Activated CD4-positive, alpha-beta T cell treated with anti-CD3 and anti-CD28 coated beads, Interleukin-2, Interleukin-6, amounts not matched to agents 100 ng/mL and 50 ng/mL, durations not matched to agents 16 hours and 8 hours (primary cell): ENCODE results near the gene SEMA3C.

Source experiments
- DNase-seq: peaks from one replicate; pipeline ENCODE4 v3.0.0-alpha.2; 2020

Gene SEMA3C

DNA sequence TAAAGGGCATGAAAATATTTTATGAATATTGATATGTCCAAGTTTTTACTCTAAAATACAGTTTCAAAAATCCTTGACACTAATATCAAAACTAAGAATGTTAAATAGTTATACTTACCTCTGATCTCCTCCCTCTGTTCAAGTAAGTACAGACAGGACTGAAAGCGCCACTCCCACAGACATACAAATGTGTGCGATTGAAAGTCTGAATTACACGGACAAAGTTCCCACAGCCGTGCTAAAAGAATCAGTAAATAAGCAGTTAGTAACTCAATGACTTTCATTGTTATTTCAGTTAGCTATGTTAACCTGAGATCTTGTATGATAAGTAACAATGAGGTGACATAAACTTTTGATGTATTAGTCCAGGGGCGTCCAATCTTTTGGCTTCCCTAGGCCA, 100.7 kb downstream of the SEMA3C start:
- DNase-seq: no peak

DNA sequence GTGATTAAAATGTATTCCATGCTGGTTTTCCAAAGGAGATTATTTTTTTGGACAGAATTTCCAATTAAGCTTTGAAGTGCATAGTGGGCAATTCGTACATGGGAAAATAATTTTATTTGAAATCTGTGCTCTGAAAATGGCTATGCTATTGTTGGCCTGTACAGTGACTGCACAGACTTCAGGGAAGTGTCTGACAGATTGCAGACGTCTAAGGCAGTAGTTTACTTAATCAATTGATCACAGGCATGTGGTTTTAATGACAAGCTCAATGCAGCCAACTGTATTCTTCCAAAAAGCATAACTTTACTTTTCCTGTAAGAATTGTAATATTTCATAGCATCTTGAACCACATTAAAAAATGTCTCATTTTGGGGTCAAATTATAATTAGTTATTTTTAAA, 102.0 kb downstream of the SEMA3C start:
- no peak for DNase-seq

DNA sequence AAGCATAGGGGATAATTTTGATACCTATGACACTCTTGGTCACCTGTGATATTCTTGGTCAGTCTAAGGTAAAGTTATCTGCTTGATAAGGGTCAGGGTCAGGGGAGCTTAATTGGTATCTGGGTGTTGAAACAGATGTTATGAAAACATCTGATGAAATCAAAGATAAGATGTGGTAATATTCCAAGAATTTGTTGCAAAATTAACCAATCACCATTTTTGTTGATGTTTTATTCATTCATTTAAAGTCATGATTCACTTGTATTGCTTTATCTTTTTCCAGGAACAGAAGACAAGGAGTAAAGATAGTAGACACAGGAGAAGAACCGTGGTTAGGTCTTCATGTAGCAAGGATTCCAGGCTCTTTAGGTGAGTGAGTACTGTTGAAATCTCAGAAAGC, 103.1 kb downstream of the SEMA3C start:
- DNase-seq: no peak

DNA sequence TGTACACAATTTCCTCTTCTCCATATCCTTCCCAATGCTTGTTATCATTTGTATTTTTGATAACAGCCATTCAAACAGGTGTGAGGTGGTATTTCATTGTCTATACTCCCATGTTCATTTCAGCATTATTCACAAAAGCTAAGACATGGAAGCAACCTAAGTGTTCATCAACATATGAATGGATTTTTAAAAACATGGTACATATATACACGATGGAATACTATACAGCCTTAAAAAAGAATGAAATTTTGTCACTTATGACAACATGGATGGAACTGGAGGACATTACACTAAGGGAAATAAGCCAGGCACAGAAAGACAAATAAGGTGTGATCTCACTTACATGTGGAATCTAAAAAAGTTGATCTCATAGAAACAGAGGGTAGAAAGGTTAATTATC, 109.3 kb downstream of the SEMA3C start:
- DNase-seq: no peak

DNA sequence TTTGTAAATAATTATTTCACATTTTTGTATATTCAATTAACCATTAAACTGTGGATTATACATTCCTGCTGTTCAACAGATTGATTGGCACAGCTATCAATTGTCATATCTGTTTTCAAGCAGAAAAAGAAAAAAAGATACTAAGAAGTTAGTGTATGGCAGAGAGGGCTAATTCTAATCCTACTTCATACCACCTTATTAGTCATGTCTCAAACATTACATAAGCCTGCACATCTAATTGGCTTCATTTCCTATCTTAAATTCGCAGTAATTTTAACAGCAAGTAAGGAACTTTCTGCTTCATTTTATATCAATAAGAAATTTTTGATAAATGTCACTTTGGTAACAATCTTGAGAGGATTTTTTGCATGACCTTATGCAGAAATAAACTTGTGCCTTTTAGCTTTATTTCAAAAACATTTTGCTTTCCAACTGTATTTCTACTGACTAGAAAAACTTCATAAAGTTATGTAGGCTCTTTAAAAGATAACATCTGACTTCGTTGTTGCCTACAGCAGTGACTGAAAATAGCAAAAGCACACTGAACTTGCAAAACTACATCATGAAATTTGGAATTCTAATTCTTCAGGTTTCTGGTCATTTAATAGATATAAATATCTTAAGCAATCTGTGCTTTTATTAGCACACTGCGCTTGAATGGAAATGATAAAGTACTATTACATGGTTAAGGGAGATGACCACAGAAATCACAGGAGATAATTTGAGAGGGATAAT, 111.5 kb downstream of the SEMA3C start:
- no peak for DNase-seq

DNA sequence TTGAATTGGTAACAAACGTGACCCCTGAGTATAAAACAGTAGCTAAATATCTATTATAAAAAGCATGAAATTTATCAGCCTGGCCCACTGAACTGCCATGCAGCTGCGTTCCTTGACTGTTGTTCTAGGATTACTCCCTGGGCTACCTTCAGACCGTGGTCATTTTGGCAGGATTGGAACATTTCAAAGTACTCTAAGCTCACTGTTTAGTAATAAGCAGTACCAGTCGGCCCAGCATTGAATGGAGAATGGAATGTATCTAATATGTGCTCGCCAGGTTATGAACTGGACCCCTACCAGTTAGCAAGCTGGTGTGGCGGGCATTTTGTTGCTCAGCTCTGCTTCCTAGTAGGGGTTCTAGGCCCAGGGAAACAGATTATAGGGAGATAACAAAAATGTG, 112.2 kb downstream of the SEMA3C start:
- DNase-seq: no peak

DNA sequence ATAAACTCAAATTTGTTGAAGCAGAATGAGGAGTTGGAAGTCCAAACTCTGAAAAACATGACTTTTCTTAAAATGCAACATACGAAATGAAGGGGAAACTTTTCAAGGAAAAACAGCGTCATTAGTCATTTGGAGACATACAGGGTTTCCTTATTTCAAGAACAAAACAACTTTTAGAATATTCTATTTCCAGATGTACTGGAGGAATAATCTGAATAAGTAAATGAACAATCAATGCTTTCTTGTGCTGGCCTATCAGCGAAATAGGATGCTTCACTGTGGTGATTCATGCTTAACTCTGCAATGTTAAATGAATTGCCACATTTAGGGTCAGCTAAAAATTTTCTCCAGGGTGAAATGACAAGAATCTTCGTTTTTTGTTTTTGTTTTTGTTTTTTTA, 114.3 kb downstream of the SEMA3C start:
- no peak for DNase-seq

DNA sequence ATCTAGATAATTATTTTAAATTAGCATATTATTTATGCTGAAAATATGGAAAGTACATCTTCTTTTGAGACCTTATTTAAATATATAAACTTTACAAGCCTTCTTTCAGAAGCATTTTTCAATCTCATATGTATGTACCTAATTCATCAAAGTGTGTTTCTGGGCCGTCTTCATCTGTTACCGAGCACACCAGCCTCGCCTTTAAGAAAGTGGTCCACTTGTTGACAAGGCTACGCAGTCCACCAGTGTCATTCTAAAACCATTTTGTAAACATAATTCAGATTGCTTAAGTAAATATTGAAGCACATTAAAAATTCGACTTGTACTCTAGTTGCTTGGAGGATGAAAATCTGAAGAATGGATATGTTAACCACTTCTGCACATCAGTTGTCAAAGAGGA, 116.3 kb downstream of the SEMA3C start:
- no peak for DNase-seq

DNA sequence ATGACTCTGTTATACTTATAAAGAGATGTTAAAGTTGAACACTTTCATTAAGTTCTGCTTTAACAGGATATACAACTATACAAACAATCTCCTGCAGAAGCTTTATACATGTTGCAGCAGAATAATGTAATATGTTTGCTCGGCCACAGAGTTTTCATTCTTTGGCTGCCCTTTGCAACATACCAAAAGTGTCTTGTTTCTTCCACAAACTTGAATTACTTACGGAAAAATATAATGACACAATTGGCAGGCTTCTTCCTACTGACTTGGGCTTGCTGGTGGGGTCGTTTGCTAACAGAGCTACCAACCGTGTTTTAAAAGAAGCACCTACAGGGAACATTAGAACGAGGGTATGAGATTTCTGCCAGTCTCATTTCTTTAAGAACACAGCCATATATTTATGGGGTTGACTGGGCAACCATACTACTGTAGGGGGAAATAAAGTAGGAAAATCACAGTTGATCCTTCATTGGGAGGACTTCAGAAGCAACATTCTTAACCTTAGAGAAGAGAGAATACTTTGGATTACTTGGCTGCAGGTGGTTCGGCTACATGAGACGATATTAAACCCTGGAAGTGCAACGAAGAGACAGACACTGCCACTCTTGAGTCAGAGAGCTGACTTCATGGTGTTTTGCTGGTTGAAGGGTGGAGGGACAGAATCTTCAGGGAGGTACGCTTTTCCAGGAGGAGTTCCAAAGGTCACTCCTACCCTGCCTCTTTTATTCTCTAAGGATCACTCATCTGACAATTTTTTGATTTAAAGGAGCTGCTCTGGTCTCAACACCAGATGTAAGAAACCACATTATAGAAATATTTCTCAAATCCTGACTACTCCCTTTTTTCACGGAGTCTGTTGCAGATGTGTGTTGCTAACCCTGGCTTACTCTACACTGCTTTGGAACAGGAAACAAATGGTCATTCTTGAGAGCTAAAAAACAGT, 123.9 kb downstream of the SEMA3C start:
- no peak for DNase-seq

DNA sequence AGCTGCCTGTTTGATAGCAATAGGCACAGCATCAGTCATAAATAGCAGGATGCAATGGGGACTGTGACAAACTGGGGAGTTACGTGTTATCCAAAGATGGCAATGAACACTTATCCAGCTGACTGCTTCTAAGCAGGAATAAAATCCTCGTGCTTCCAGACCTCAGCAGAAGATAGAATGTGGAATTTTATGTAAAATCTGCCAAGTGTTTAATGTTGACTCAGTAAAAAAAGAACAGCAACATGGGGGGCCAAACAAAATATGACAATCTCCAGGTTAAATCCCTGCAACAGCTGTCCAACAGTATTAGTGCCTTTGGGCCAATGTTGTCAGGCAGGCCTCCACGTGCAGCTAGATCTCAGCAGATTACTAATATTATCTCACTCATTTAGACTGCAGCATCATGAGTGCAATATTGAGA, 127.3 kb downstream of the SEMA3C start:
- no peak for DNase-seq

DNA sequence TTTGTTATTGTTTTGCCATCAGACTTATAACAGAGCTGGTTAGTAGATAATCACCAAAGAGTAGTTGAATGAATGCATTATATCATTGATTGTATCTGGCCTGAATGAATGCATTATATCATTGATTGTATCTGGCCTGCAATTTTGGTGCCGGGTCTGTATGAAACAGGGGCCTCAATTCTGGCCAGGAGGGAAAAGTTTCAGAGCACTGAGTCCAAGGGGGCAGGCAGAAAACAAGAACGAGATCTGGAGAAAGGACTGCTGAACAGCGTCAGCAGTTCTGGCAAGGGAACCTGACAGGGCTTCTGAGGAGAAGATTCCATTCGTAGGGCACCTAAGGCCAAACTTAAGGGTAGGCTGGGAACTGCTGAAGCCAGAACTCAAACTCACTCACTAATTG, 128.0 kb downstream of the SEMA3C start:
- no peak for DNase-seq

DNA sequence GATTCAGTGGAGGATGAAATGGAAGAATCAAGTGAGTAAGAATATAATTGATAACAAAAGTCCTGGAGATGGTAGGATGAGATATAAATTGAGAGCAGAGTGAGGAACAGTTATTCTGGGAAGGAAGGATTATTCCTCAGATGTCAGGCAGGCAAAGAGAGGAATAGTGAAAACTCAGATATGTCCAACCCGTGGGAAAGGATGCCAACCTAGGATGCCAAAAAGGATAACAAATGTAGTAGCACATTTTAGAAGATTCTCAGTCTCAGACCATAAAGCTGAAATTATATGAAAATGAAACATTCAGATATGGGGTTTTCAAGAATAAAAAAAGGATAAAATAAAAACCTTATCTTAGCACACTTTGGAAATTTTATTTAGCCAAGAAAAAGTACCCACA, 131.1 kb downstream of the SEMA3C start:
- no peak for DNase-seq

DNA sequence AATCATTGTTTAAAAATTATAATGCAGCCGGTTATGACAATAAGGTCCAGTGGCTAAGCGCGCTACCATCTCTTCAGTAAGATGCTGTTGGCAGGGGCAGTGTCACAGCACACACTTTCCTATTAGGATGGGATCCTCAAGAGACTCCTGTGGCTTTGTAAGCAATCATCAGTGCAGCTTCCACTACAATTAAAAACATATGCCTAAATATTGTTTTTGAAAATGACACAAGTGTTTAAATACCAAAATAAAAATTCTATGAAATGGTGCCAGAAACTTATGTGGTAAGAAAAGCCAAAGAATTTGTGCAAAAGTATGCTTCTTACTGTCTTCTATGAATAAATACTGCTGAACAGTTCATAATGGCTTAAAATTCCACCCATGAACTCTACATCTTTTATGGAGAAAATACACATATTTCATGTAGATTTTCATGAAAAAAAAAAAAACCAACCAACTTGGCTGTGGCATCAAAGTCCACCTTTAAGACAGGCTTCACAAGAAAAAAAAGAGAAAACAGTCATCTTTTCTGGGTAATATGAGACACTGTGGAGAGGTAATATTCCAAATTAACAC, 132.8 kb downstream of the SEMA3C start:
- DNase-seq: no peak

DNA sequence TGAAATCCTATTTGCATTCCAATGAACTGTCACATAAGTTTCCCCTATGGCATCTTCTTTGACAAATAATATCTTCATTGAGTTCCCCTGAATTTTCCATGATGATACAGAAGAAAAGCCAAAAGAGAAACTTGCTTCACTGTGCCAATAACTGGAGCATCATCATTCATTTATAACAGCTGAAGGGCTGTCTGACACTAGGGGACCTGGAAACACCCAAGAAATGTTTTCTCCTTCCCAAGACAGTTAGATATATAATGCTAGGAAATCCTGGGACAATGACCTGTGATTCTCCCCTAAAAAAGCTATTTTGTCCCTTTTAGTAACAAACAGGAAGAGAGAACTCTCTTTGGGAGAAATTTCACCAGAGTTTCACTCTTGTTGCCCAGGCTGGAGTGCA, 133.6 kb downstream of the SEMA3C start:
- no peak for DNase-seq

DNA sequence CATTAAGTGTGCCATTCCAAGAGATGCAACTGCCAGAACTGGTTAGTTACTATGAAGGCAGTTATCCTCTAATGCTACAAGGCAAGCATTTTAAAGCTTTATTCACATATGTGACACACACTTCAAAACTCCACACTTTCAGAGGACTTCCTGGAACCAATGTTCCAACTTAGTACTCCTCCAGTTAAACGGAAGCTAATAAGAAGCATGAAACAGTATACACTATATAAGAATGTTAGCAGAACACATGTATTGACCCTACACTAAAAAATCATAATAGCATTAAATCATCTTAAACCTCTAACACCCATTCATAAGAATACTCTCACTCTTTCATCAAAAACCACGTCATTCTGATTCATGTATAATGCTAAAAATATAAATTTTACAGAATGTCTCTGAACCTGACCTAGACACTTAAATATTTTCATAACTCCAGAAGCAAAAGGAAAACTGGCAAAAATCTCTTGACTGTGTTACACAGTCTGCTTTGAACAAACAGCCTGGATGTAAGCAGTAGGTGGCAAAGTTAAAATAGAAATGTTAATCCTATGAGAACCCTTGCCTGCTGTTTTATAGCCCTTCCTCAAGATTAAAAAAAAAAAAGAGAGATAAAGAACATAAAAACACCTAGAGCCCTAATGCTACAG, 135.0 kb downstream of the SEMA3C start:
- DNase-seq: no peak

DNA sequence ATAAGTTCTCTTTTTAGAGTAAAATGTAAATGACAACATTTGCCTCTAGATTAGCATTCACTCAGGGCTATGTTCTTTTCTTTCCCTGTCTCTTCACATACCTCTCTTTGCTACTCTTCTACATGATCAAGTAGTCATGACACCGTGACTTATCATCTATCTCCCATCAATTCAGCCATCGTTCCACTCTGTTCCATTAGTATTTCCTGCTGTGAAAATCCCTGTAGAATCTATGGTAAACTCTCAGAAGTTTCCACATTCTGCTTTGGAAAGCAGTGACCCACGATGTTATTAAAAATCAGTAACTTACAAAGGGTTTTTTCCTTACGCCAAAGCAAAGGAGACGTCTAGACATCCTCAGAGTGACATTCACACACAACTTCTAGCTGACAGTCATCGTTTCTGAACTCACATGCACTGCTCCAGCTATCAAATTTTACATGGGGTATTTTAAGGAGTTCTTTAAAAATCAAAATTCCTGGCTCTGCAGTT, 135.6 kb downstream of the SEMA3C start:
- DNase-seq: no peak

DNA sequence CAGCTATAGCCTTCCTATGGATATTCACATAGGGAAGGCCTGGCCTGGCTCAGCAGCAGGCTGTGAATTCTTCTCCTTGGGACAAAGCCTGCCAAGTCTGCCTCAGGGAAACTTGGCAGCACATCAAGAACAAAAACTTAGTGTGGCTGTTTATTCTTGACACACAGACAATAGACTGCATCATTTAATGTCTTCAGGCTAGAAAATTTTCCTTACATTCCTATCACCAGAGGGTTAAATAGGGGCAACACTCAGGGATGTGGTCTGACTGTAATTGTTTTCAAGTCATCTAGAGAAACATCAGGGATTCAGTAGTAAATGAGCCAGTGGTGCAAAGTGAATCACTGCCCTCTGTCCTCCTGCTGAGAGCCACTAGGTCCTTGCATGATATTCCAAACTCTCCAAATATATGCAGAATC, 137.3 kb downstream of the SEMA3C start:
- no peak for DNase-seq

DNA sequence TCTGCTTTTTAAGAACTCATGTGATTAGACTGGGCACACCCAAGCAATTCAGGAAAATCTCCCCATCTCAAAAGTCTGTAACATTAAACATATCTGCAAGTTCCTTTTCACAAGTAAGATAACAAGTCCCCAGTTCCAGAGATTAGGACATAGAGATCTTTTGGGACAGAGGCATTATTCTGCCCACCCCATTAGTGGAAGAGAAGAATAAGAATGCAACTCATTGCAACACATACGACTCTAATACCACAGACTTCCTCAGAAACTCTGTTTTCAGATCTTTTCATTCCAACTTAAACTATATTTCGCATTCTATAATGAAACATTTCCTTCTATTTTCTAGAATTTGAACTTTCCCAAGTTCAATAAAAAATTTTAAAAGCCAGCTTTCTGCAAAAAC, 137.7 kb downstream of the SEMA3C start:
- DNase-seq: no peak

DNA sequence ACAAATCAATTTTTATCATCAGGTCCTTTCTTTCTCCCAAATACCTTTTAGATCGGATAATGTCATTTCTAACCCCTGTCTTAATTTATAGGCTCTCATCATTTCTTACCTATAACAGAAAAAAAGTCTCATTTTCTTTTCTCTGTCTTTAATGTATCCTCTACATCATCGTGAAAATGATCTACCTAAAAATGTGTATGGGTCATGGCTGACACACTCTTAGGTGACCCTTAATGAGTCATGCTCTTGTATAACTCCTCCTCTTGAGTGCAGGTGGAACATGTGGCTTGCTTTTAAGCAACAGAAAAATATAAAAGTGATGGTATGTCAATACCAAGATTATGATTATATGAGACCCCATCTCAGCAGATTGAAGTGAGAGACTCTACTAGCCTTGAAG, 139.4 kb downstream of the SEMA3C start:
- no peak for DNase-seq

DNA sequence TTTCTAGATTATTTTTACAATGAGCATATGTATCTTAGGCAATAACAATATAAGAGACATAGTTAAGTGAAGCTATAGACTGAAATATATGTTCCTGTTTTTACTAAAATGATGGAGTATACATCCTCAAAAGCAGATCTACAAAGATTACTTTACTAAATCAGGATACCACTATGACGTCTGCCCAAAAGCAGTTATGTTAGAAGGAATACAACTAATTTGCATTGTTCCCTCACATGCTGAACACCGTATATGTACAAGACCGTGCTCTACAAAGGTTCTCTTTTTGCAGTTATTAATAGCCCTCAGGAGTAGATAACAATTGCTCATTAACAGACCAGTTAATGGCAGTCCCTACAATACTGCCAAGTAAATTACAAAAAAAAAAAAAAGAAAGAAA, 143.0 kb downstream of the SEMA3C start:
- no peak for DNase-seq

DNA sequence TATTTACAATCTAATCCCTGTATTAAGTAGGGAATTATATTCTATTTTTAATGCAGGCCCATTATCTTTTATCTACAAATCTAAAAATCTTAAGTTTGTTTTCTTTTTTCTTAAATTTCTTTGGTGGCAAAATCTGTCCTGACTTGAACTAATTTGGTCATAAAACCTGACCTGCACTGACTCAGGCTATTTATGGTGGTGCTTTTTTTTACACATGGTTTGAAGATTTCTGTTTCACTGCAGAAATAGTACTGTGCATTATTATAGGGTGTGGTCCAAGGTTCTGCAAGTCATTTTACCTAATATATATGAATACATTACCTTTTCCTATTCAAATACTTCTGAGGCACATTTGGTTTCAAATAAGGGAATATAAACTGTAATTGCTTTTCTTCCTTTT, 143.4 kb downstream of the SEMA3C start:
- no peak for DNase-seq

DNA sequence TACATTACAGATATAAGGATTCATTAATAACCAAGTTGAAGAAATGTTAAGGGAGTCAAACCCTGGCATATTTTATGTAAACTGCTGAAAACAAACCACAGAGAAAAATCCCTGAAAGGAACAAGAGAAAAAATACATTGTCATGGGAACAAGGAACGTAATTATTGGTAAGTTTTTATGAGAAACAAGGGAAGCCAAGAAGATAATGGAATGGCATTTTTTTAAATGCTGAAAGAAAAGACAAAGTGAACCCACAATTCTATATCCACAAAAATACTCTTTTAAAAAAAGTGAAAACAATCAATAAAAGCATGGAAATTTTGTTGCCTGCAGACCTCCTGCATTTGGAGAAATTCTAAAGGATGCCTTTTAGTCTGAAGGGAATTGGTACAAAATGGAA, 144.0 kb downstream of the SEMA3C start:
- no peak for DNase-seq

DNA sequence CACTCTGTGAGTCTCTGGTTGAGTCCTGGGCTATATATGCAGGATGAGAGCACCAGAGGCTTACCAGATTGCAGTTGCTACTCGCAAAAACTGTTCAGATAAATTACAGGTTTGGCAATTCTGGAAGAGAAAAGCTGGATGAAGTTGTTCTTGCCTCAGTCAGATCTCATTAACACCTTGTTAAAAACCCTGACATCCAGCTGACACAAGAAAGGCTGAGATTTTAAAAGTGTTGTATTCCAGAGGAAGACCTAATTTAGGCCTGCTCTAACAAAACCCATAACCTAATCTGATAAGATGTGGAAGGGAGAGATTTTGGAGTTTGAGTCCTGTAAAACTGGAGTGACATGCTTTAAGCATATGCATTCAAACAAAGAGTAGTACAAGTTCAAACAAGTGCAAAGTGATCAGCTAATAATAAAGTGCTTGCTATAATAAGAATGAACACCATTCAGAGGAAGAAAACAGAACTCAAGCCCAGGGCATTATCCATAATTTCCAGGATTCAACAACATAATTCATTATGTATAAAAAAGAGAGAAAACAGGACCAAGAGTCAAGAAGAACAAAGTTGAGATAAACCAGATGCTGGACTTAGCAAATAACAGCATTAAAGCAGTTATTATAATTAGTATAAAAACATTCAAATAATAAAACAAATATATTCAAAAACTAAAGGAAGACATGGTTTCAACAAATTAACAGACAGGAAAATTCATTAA, 144.9 kb downstream of the SEMA3C start:
- no peak for DNase-seq
